Nephron progenitor cell (in vitro differentiated cells): ENCODE results near the gene MCTP1.
"Not testable (repeated sequence)": the region's sequence is repeated elsewhere in the genome, so short reads cannot be mapped to it uniquely, and the experiment has no call there.

Experiments
- DNase-seq: peaks from one replicate; pipeline ENCODE4 v3.0.0; 2021
- H3K27ac Mint-ChIP-seq: 2 replicates; pipeline ENCODE4 v1.8.0; 2021; ENCODE audit warnings: mild to moderate bottlenecking, moderate library complexity, mixed read lengths
- H3K27me3 Mint-ChIP-seq: 2 replicates; pipeline ENCODE4 v1.8.0; 2021; ENCODE audit warnings: mild to moderate bottlenecking, low read depth, mixed read lengths; ENCODE audit not compliant: poor library complexity
- H3K36me3 Mint-ChIP-seq: 2 replicates; pipeline ENCODE4 v1.8.0; 2021; ENCODE audit warnings: low read depth, mixed read lengths
- H3K4me1 Mint-ChIP-seq: 2 replicates; pipeline ENCODE4 v1.8.0; 2021; ENCODE audit warnings: mixed read lengths
- H3K4me3 Mint-ChIP-seq: 2 replicates; pipeline ENCODE4 v1.8.0; 2021; ENCODE audit warnings: mild to moderate bottlenecking, moderate library complexity, mixed read lengths
- H3K9me3 Mint-ChIP-seq: 2 replicates; pipeline ENCODE4 v1.8.0; 2021; ENCODE audit warnings: mild to moderate bottlenecking, moderate library complexity, mixed read lengths
- CTCF ChIP-seq: fragments of 200-600 bp; sonication (generic); IDR thresholded peaks from 2 replicates; pipeline ENCODE4 v1.5.0; 2021; ENCODE audit warnings: antibody characterized with exemption

Gene MCTP1

GRCh38 chr5:95220381-95220780 lies 64.5 kb downstream of the MCTP1 start:
- no peaks in the 10 kb centered on the region for H3K27me3 Mint-ChIP-seq
- H3K36me3 Mint-ChIP-seq, result no peaks in the 10 kb centered on the region
- TF ChIP-seq CTCF, result no peak
- H3K27ac Mint-ChIP-seq, result no peak overlapping the region
- no peaks in the 10 kb centered on the region for H3K9me3 Mint-ChIP-seq
- DNase-seq, result no peak
- H3K4me3 Mint-ChIP-seq, result no peak overlapping the region
- peaks cover 6% of the 10 kb centered on the region for H3K4me1 Mint-ChIP-seq

- H3K9me3 Mint-ChIP-seq, result peaks cover 3% of the 10 kb centered on the region
- no peak for TF ChIP-seq CTCF
Measured at GRCh38 chr5:95219411-95219810, 65.5 kb downstream of the MCTP1 start.

DNA sequence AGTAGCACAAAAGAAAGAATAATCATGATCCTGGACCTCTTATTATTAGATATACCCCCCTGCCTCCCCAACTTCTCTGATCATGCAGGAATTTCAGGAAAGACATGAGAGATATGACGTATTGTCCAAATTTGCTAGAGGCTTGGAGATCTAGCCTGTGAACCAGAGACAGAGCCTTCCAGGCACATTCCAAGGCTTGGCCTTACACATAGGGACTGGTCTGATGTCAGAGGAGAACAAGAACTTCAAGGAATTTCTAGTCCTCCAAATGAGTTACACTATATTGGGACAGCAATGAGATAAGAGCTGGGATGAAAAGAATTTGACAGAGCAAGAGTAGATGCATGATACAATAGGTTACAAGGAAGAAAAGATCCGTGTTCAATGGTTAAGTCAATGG lies 67.0 kb downstream of the MCTP1 start:
- H3K27ac Mint-ChIP-seq, result no peak overlapping the region
- no peaks in the 10 kb centered on the region for H3K36me3 Mint-ChIP-seq
- no peak for DNase-seq
- no peak for TF ChIP-seq CTCF
- peaks cover 6% of the 10 kb centered on the region for H3K4me1 Mint-ChIP-seq
- H3K9me3 Mint-ChIP-seq, result peaks cover 7% of the 10 kb centered on the region
- no peaks in the 10 kb centered on the region for H3K27me3 Mint-ChIP-seq
- no peak overlapping the region for H3K4me3 Mint-ChIP-seq

More at GRCh38 chr5:95219411-95219810, 65.5 kb downstream of the MCTP1 start:
- no peak overlapping the region for H3K4me3 Mint-ChIP-seq
- DNase-seq, result no peak
- no peak overlapping the region for H3K27ac Mint-ChIP-seq
- no peaks in the 10 kb centered on the region for H3K36me3 Mint-ChIP-seq
- H3K27me3 Mint-ChIP-seq, result no peaks in the 10 kb centered on the region
- H3K4me1 Mint-ChIP-seq, result peaks cover 6% of the 10 kb centered on the region

- Mint-ChIP-seq H3K27ac (no peak overlapping the region), H3K4me1 (peaks cover 6% of the 10 kb centered on the region), H3K9me3 (peaks cover 10% of the 10 kb centered on the region), H3K27me3 (no peaks in the 10 kb centered on the region), H3K4me3 (no peak overlapping the region), H3K36me3 (no peaks in the 10 kb centered on the region)
- no peak for TF ChIP-seq CTCF
- DNase-seq, result no peak
Measured at GRCh38 chr5:95217351-95217750, 67.5 kb downstream of the MCTP1 start.

DNA sequence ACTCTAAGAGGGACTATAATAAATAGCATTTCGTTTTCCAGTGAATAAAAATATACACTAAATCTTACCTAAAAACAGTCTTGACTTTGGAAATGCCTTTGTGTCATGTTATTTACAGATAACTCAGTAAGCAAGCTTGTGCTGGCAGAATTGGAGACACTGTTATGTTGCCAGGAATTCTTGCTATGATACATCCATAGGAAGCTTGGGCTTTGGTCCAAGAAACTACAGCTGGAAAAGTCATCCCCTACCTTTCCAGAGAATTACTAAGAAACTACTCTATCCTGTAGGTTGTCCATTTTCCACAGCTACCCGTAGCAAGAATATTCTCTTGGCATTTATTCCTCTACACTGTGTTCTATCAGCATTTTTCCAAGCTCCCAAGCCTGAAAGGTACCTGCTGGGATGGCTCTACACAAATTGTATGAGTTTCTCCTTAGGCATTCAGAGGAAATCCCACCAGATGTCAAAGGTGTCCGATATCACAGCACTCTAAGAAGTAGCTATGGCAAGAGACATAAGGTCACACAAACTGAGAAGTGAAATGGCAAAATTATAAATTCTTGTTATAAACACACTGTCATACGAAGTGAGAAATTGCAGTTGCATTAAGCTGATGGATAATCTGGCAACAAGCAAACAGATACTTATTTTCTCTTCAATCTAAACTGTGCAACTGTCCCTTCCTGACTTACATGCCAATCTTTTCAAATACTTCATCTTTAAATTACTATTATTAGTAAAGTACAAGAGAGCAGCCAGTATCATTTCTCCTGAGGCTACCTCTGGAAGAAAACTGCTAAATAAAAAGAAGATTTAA lies 68.5 kb downstream of the MCTP1 start:
- peaks cover 6% of the 10 kb centered on the region for H3K4me1 Mint-ChIP-seq
- no peak for DNase-seq
- peaks cover 6% of the 10 kb centered on the region for H3K36me3 Mint-ChIP-seq
- TF ChIP-seq CTCF, result no peak
- peaks cover 19% of the 10 kb centered on the region for H3K9me3 Mint-ChIP-seq
- H3K27ac Mint-ChIP-seq, result no peak overlapping the region
- H3K4me3 Mint-ChIP-seq, result no peak overlapping the region
- H3K27me3 Mint-ChIP-seq, result no peaks in the 10 kb centered on the region

- not testable (repeated sequence) for H3K4me3 Mint-ChIP-seq, H3K27ac Mint-ChIP-seq, H3K27me3 Mint-ChIP-seq, H3K36me3 Mint-ChIP-seq, DNase-seq, H3K4me1 Mint-ChIP-seq
- peaks cover 19% of the 10 kb centered on the region for H3K9me3 Mint-ChIP-seq
Measured at GRCh38 chr5:95207811-95208210, 77.1 kb downstream of the MCTP1 start.
